ENCODE data around the gene KIF12.

KIF12 gene

DNA sequence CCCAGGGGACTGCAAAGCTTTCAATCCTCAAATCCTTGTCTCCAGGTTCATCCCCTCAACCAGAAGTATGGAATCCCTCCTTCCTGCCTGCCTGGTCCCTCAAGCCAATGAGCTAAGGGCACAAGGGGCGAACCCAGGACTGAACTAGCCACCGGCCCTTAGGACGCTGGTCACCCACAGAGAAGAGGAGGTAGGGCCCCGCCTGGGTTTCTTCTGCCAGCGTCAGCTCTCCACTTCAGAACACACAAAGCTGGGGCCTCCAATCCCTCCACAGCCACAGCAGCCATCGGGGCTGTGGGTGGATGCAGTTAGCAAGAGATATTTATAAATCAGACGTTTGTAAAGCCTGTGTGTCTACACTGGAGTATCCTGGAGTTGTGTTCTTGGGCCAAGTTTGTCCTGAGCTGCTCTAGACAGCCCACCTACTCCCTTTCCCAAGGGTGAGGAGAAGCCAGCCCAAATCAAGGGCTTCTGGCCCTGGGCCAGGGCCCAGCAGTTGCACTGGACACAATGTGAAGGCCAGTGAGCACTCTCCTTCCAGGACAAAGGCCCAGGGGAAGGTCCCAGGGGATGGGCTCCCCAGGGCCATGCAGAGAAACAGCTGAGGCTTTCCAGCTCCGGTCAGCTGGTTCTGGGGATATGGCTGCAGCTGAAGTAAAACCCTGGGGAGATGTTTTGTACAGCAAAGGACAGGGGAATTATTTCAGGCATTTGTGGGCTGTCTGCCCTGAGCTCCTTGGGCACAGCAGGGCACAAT is 39.9 kb downstream of the KIF12 start:
- Histone ChIP-seq H3K27me3 (ENCODE audit: control insufficient read depth, low read length) (no peaks in the 10 kb centered on the region), H3K4me1 (ENCODE audit: control insufficient read depth, low read length) (no peaks in the 10 kb centered on the region), H3K79me2 (ENCODE audit: control insufficient read depth, low read length) (no peaks in the 10 kb centered on the region), H3K9me3 (ENCODE audit: control insufficient read depth, insufficient read depth, low read length) (no peaks in the 10 kb centered on the region), H4K20me1 (ENCODE audit: control insufficient read depth, insufficient read depth, low read depth, low read length) (no peaks in the 10 kb centered on the region), H3F3A (ENCODE audit: control insufficient read depth, insufficient read depth) (no peaks in the 10 kb centered on the region), H3K27ac (ENCODE audit: low read depth, low read length) (no peak overlapping the region), H3K4me2 (ENCODE audit: low read length) (no peak overlapping the region), H3K9me2 (replicated peaks; ENCODE audit: control insufficient read depth, low read length) (no peaks in the 10 kb centered on the region), H3K36me3 (ENCODE audit: control insufficient read depth, low read length) (no peaks in the 10 kb centered on the region), H3K4me3 (ENCODE audit: low read length) (no peak overlapping the region)
- no peak for TF ChIP-seq EZH2phosphoT487 (IDR thresholded peaks at IDR 0.05; ENCODE audit: borderline replicate concordance, low read length)
- TF ChIP-seq, protein P1, sequence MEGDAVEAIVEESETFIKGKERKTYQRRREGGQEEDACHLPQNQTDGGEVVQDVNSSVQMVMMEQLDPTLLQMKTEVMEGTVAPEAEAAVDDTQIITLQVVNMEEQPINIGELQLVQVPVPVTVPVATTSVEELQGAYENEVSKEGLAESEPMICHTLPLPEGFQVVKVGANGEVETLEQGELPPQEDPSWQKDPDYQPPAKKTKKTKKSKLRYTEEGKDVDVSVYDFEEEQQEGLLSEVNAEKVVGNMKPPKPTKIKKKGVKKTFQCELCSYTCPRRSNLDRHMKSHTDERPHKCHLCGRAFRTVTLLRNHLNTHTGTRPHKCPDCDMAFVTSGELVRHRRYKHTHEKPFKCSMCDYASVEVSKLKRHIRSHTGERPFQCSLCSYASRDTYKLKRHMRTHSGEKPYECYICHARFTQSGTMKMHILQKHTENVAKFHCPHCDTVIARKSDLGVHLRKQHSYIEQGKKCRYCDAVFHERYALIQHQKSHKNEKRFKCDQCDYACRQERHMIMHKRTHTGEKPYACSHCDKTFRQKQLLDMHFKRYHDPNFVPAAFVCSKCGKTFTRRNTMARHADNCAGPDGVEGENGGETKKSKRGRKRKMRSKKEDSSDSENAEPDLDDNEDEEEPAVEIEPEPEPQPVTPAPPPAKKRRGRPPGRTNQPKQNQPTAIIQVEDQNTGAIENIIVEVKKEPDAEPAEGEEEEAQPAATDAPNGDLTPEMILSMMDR (IDR thresholded peaks at IDR 0.05; ENCODE audit: low read depth, low read length, poor library complexity, severe bottlenecking): no peak

DNA sequence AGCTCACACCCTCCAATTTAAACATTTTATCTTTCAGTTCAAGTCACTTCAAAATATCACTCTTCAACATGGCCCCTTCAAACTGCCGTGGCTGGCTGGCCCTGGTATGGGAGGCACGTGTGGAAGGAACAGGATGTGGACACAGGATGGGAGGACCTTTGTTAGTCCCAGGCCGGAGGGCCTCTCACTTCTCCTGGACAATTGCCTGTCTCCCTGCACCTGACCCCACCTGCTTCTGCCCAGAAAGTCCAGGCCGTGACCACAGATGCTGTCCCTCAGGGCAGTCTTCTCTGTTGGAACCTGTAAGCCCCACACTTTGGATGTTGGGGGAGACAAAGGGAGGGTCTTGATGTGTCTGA is 40.4 kb downstream of the KIF12 start:
- no peaks in the 10 kb centered on the region for H3K79me2 ChIP-seq (ENCODE audit: control insufficient read depth, low read length)
- H3K36me3 ChIP-seq (ENCODE audit: control insufficient read depth, low read length): no peaks in the 10 kb centered on the region
- H3K27ac ChIP-seq (ENCODE audit: low read depth, low read length): no peak overlapping the region
- no peaks in the 10 kb centered on the region for H3K9me2 ChIP-seq (replicated peaks; ENCODE audit: control insufficient read depth, low read length)
- H3K4me1 ChIP-seq (ENCODE audit: control insufficient read depth, low read length): no peaks in the 10 kb centered on the region
- H3K27me3 ChIP-seq (ENCODE audit: control insufficient read depth, low read length): no peaks in the 10 kb centered on the region
- no peak for TF ChIP-seq EZH2phosphoT487 (IDR thresholded peaks at IDR 0.05; ENCODE audit: borderline replicate concordance, low read length)
- TF ChIP-seq, protein P1 (IDR thresholded peaks at IDR 0.05; ENCODE audit: low read depth, low read length, poor library complexity, severe bottlenecking): no peak
- H3K4me3 ChIP-seq (ENCODE audit: low read length): no peak overlapping the region
- no peaks in the 10 kb centered on the region for H4K20me1 ChIP-seq (ENCODE audit: control insufficient read depth, insufficient read depth, low read depth, low read length)
- H3K9me3 ChIP-seq (ENCODE audit: control insufficient read depth, insufficient read depth, low read length): no peaks in the 10 kb centered on the region
- H3K4me2 ChIP-seq (ENCODE audit: low read length): no peak overlapping the region
- no peaks in the 10 kb centered on the region for H3F3A ChIP-seq (ENCODE audit: control insufficient read depth, insufficient read depth)

DNA sequence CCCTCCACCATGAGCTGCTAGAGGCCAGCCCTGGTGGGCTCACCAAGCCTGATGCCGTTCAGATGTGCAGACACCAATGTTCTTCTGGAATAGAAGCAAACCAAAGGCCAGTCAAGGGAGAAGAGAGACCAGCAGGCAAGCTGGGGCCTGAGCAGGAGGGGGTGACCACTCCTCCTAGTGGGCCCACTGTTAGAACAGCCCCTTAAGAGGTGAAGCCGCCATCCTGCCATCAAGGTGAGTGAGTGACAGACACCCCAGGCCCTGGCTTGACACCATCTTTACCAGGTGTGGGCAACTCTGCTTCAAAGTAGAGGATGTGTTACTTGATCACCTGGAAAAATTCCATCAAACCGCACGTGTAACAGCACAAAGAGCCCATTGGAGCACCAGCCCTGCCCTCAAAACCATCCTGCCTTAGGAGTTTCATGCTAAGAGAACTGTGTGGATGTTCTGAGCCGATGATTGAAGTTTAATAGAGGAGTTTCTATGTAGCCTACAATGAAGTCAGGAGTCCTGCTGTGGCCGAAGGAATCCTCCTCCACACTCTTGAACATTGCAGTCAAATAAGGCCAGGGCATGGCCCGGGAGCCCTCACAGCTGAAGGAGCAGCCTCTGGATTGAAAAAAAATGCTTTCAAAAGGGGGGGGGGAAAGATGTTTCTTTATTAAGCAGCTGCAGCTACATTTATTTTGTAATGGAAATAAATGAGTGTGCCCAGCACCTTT is 41.8 kb downstream of the KIF12 start:
- Histone ChIP-seq H3K4me2 (ENCODE audit: low read length) (no peak overlapping the region), H3K79me2 (ENCODE audit: control insufficient read depth, low read length) (no peaks in the 10 kb centered on the region), H3F3A (ENCODE audit: control insufficient read depth, insufficient read depth) (no peaks in the 10 kb centered on the region), H4K20me1 (ENCODE audit: control insufficient read depth, insufficient read depth, low read depth, low read length) (no peaks in the 10 kb centered on the region), H3K9me3 (ENCODE audit: control insufficient read depth, insufficient read depth, low read length) (no peaks in the 10 kb centered on the region), H3K27me3 (ENCODE audit: control insufficient read depth, low read length) (no peaks in the 10 kb centered on the region), H3K27ac (ENCODE audit: low read depth, low read length) (no peak overlapping the region), H3K9me2 (replicated peaks; ENCODE audit: control insufficient read depth, low read length) (no peaks in the 10 kb centered on the region), H3K4me3 (ENCODE audit: low read length) (no peak overlapping the region), H3K36me3 (ENCODE audit: control insufficient read depth, low read length) (no peaks in the 10 kb centered on the region), H3K4me1 (ENCODE audit: control insufficient read depth, low read length) (no peaks in the 10 kb centered on the region)
- TF ChIP-seq, protein P1 (IDR thresholded peaks at IDR 0.05; ENCODE audit: low read depth, low read length, poor library complexity, severe bottlenecking): no peak
- no peak for TF ChIP-seq EZH2phosphoT487 (IDR thresholded peaks at IDR 0.05; ENCODE audit: borderline replicate concordance, low read length)
